Measurements from ENCODE around the gene IFITM1. TPM values are rescaled to one million over a fixed set of nuclear protein-coding genes. Genes with fewer than 3 reads are reported as not detected.
A peak's percentile ranks its signal among the peaks of the same experiment; 100 is the strongest.

Gene IFITM1
- total and polyA plus RNA-seq, 9 of the 15 experiments (the other 6 are each of a cell fraction or from before 2014, with no cell fraction given) = 691 to 5,579 (median 974) TPM

DNA sequence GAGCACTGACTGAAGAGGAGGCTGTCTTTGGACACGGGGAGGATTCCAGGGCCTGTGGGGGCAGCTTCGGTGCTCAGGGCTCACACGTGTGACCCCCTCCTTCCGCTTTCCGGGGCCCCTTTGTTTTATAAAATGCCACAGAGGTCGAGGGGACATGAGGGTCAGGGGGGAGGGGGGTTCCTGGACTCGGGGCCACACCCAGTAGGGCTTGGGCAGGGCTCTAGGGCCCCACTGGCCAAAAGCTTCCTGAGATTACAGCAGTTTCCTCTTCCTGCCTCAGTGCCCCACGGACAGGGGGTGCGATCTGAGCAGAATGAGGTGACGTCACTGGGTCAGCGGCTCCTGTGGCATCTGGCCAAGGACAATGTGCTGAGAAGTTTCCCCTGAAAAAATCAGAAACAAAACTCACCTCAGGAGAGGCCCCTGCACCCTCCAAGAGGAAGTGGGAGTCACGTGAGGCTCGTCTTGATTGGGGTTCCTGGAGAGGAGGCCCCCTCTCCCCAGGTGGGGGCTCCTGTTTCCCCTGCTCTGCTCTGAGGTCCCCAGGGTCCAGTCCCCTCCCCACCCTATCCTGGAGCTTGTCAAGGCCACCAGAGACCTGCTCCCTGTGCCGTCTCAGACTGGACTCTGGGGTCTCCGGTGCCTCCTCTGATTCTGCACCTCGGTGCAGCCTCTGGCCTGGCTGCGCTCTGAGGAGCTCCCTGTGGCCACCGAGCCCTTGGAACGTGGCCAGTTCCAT, 13.2 kb downstream of the IFITM1 start (continued):
- TF ChIP-seq ZBTB7A (IDR thresholded peaks at IDR 0.05; ENCODE audit: borderline replicate concordance, control insufficient read depth, low read depth, low read length) (peak; percentile 83), NR4A1 (CRISPR knock-in tag; IDR thresholded peaks at IDR 0.05) (no peak), NR4A1 (tag; IDR thresholded peaks at IDR 0.05) (no peak), TCFL5 (CRISPR knock-in tag; conservative IDR thresholded peaks at IDR 0.05) (no peak), PHB (CRISPR knock-in tag; IDR thresholded peaks at IDR 0.05) (no peak), ELF1 (tag; IDR thresholded peaks at IDR 0.05) (no peak; the same call in 1 of the 2 replicates), MYNN (IDR thresholded peaks at IDR 0.05) (no peak), MYNN (CRISPR knock-in tag; IDR thresholded peaks at IDR 0.05) (no peak), ZBTB17 (CRISPR knock-in tag; IDR thresholded peaks at IDR 0.05) (peak; percentile 60; the same call in 1 of the 2 replicates), ADNP (tag; IDR thresholded peaks at IDR 0.05) (no peak), ZNF197 (CRISPR knock-in tag; IDR thresholded peaks at IDR 0.05; ENCODE audit: low read depth) (no peak; the same call in 1 of the 2 replicates), BMI1 (IDR thresholded peaks at IDR 0.05; ENCODE audit: low read length) (no peak), CHD2 (IDR thresholded peaks at IDR 0.05; ENCODE audit: low read depth, low read length) (no peak), PURB (CRISPR knock-in tag; IDR thresholded peaks at IDR 0.05; ENCODE audit: low read depth) (no peak), ZNF121 (CRISPR knock-in tag; conservative IDR thresholded peaks at IDR 0.05) (no peak), SUPT5H (IDR thresholded peaks at IDR 0.05) (peak; percentile 38), TEAD1 (CRISPR knock-in tag; IDR thresholded peaks at IDR 0.05) (peak in 1 of 2 experiments; percentile 28; a peak in 1 of 4 replicates), ZEB2 (IDR thresholded peaks at IDR 0.05) (no peak), CXXC5 (CRISPR knock-in tag; IDR thresholded peaks at IDR 0.05) (peak; percentile 74), U2AF2 (optimal IDR thresholded peaks at IDR 0.05; ENCODE audit: low read depth, low read length) (no peak), FOXJ2 (tag; IDR thresholded peaks at IDR 0.05) (no peak), NFE2 (IDR thresholded peaks at IDR 0.05; ENCODE audit: low read depth) (no peak), TAF15 (IDR thresholded peaks at IDR 0.05; ENCODE audit: low read depth, low read length) (no peak)
- TF ChIP-seq, protein P1, sequence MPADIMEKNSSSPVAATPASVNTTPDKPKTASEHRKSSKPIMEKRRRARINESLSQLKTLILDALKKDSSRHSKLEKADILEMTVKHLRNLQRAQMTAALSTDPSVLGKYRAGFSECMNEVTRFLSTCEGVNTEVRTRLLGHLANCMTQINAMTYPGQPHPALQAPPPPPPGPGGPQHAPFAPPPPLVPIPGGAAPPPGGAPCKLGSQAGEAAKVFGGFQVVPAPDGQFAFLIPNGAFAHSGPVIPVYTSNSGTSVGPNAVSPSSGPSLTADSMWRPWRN (IDR thresholded peaks at IDR 0.05; ENCODE audit: low read depth) = no peak; the same call in 1 of the 2 replicates
- TF ChIP-seq, protein P2, sequence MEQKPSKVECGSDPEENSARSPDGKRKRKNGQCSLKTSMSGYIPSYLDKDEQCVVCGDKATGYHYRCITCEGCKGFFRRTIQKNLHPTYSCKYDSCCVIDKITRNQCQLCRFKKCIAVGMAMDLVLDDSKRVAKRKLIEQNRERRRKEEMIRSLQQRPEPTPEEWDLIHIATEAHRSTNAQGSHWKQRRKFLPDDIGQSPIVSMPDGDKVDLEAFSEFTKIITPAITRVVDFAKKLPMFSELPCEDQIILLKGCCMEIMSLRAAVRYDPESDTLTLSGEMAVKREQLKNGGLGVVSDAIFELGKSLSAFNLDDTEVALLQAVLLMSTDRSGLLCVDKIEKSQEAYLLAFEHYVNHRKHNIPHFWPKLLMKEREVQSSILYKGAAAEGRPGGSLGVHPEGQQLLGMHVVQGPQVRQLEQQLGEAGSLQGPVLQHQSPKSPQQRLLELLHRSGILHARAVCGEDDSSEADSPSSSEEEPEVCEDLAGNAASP (IDR thresholded peaks at IDR 0.05) = no peak
- TF ChIP-seq, protein P3, sequence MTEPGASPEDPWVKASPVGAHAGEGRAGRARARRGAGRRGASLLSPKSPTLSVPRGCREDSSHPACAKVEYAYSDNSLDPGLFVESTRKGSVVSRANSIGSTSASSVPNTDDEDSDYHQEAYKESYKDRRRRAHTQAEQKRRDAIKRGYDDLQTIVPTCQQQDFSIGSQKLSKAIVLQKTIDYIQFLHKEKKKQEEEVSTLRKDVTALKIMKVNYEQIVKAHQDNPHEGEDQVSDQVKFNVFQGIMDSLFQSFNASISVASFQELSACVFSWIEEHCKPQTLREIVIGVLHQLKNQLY (CRISPR knock-in tag; conservative IDR thresholded peaks at IDR 0.05) = no peak

Measured in K562 (cell line).